ENCODE measurements around the gene RPS6KA1.

Gene RPS6KA1

GRCh38 chr1:26490155-26490554 is 39.4 kb upstream of the RPS6KA1 start:
- H3K36me3 ChIP-seq (replicated peaks; ENCODE audit: insufficient read depth, low read length), result no peaks in the 10 kb centered on the region
- no peaks in the 10 kb centered on the region for H3K4me1 ChIP-seq (ENCODE audit: low read length)
- no peaks in the 10 kb centered on the region for H3K9me2 ChIP-seq (replicated peaks; ENCODE audit: insufficient read depth, low read length)
- no peaks in the 10 kb centered on the region for H3K27me3 ChIP-seq (replicated peaks; ENCODE audit: insufficient read depth, low read length)
- H3K27ac ChIP-seq (ENCODE audit: low read length), result no peak overlapping the region
- no peaks in the 10 kb centered on the region for H4K20me1 ChIP-seq (ENCODE audit: insufficient read depth, low read length)
- no peaks in the 10 kb centered on the region for H3K9me3 ChIP-seq (replicated peaks; ENCODE audit: insufficient read depth, low read length)
- H3K4me2 ChIP-seq (ENCODE audit: low read depth, low read length), result no peak overlapping the region
- TF ChIP-seq EZH2 (optimal IDR thresholded peaks at IDR 0.05; ENCODE audit: low read depth, low read length), result no peak
- TF ChIP-seq CTCF (IDR thresholded peaks at IDR 0.05; ENCODE audit: low read length), result no peak
- no peak for TF ChIP-seq EZH2phosphoT487 (IDR thresholded peaks at IDR 0.05; ENCODE audit: low read length)
- no peaks in the 10 kb centered on the region for H3K79me2 ChIP-seq (ENCODE audit: low read length)
- no peak overlapping the region for H3K9ac ChIP-seq (ENCODE audit: low read length)
- H3K4me3 ChIP-seq (ENCODE audit: low read length), result no peak overlapping the region
- H2AFZ ChIP-seq (ENCODE audit: low read length), result no peak overlapping the region
- H3F3A ChIP-seq (ENCODE audit: insufficient read depth, low read length), result no peaks in the 10 kb centered on the region
- no peak for DNase-seq

DNA sequence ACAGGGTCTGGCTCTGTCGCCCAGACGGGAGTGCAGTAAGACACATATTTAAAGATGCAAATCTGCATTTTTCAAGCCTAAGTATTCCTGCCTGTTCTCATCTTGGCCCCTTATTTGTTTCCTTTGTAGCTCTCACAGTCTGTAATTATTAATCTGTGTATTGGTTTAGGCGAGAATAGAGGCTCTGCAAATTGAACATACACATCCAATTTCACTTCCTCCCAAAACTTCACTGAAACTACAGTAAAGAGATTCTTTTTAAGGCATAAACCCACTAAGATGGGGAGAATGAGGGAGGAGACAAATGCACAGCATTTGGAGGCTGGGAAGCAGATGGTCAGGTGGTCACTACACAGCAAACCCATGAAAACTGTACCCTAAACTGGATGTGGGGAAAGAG is 36.3 kb upstream of the RPS6KA1 start:
- Histone ChIP-seq H3K4me1 (ENCODE audit: low read length) (no peaks in the 10 kb centered on the region), H3K4me2 (ENCODE audit: low read depth, low read length) (no peak overlapping the region), H3K36me3 (replicated peaks; ENCODE audit: insufficient read depth, low read length) (no peaks in the 10 kb centered on the region), H3K27ac (ENCODE audit: low read length) (no peak overlapping the region), H3K9me3 (replicated peaks; ENCODE audit: insufficient read depth, low read length) (no peaks in the 10 kb centered on the region), H3K27me3 (replicated peaks; ENCODE audit: insufficient read depth, low read length) (no peaks in the 10 kb centered on the region), H2AFZ (ENCODE audit: low read length) (no peak overlapping the region), H3K9me2 (replicated peaks; ENCODE audit: insufficient read depth, low read length) (no peaks in the 10 kb centered on the region), H3F3A (ENCODE audit: insufficient read depth, low read length) (no peaks in the 10 kb centered on the region), H3K4me3 (ENCODE audit: low read length) (no peak overlapping the region), H3K79me2 (ENCODE audit: low read length) (no peaks in the 10 kb centered on the region), H3K9ac (ENCODE audit: low read length) (no peak overlapping the region), H4K20me1 (ENCODE audit: insufficient read depth, low read length) (no peaks in the 10 kb centered on the region)
- no peak for DNase-seq
- TF ChIP-seq EZH2phosphoT487 (IDR thresholded peaks at IDR 0.05; ENCODE audit: low read length) (no peak), EZH2 (optimal IDR thresholded peaks at IDR 0.05; ENCODE audit: low read depth, low read length) (no peak), CTCF (IDR thresholded peaks at IDR 0.05; ENCODE audit: low read length) (no peak)

DNA sequence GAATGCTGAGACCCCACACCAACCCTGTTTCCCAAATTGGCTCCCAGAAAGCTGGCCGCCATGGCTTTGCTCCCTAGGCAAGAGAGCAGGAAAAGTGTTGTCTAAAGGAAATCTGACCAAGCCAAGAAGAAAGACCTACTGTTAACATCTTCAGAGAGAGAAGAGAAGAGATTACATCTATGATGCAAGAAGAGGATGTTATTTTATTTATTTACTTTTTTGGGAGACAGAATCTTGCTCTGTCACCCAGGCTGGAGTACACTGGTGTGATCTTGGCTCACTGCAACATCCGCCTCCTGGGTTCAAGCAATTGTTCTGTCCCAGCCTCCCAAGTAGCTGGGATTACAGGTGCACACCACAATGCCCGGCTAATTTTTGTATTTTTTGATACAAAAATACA is 35.6 kb upstream of the RPS6KA1 start:
- Histone ChIP-seq H3K9me3 (replicated peaks; ENCODE audit: insufficient read depth, low read length) (no peaks in the 10 kb centered on the region), H2AFZ (ENCODE audit: low read length) (no peak overlapping the region), H3F3A (ENCODE audit: insufficient read depth, low read length) (no peaks in the 10 kb centered on the region), H3K4me3 (ENCODE audit: low read length) (no peak overlapping the region), H3K79me2 (ENCODE audit: low read length) (no peaks in the 10 kb centered on the region), H3K9ac (ENCODE audit: low read length) (no peak overlapping the region), H3K4me2 (ENCODE audit: low read depth, low read length) (no peak overlapping the region), H3K27me3 (replicated peaks; ENCODE audit: insufficient read depth, low read length) (no peaks in the 10 kb centered on the region), H3K4me1 (ENCODE audit: low read length) (no peaks in the 10 kb centered on the region), H3K9me2 (replicated peaks; ENCODE audit: insufficient read depth, low read length) (no peaks in the 10 kb centered on the region), H3K36me3 (replicated peaks; ENCODE audit: insufficient read depth, low read length) (no peaks in the 10 kb centered on the region), H3K27ac (ENCODE audit: low read length) (no peak overlapping the region), H4K20me1 (ENCODE audit: insufficient read depth, low read length) (no peaks in the 10 kb centered on the region)
- no peak for DNase-seq
- no peak for TF ChIP-seq EZH2phosphoT487 (IDR thresholded peaks at IDR 0.05; ENCODE audit: low read length)
- no peak for TF ChIP-seq EZH2 (optimal IDR thresholded peaks at IDR 0.05; ENCODE audit: low read depth, low read length)
- no peak for TF ChIP-seq CTCF (IDR thresholded peaks at IDR 0.05; ENCODE audit: low read length)

Data from MM.1S (cell line).